ENCODE measurements around the gene SYT8. TPM values are rescaled to one million over a fixed set of nuclear protein-coding genes. Genes with fewer than 3 reads are reported as not detected.

Gene SYT8
- not detected for total RNA-seq
- long read RNA-seq: 0 reads

DNA sequence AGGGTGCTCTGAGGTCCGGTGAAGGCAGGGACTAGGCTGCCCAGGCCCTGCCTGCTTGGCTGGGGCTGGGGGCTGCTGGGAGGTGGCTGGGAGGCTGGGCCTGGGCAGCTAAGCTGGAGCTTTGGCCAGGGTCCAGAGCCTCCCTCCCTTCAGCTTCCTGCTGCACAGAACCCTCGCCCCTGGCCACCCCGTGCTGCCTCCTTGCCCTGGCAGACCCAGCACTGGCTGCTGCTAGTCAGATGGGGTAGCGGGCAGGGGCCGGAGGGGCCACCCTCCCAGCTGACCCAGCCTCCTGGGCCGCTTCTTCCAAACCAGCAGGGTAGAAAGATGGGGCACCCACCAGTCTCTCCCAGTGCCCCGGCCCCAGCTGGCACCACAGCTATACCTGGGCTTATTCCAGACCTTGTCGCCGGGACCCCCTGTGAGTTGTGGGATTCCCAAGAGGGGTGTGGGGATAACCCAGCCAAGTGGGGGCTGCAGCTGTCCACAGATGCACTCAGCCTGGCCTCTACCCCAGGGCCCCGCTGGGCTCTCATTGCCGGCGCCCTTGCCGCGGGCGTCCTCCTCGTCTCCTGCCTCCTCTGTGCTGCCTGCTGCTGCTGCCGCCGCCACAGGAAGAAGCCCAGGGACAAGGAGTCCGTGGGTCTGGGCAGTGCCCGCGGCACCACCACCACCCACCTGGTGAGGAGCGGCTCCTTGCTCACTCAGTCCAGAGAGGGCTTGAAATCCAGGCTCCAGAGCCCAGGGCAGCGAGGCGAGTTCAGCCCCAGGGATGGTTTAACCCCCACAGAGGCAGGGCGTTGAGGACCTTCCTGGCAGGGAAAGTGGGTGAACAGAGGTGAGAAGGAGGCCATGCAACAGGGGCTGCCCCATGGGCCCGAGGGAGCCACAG is at the start of gene SYT8:
TSS of gene SYT8 (plus strand) at position 212 of the 892 bp plus-strand sequence. CDS start at position 328, 116 bp downstream.
- H3K4me1 ChIP-seq: peaks cover 32% of the 10 kb centered on the region
- no peak within 1 kb of the TSS for H3K27ac ChIP-seq (replicated peaks)
- H3K4me3 ChIP-seq: no peak within 1 kb of the TSS
- H3K27me3 ChIP-seq (ENCODE audit: low read depth): peaks cover 22% of the 10 kb centered on the region
- no peaks in the 10 kb centered on the region for H3K36me3 ChIP-seq
- TF ChIP-seq, protein P1, sequence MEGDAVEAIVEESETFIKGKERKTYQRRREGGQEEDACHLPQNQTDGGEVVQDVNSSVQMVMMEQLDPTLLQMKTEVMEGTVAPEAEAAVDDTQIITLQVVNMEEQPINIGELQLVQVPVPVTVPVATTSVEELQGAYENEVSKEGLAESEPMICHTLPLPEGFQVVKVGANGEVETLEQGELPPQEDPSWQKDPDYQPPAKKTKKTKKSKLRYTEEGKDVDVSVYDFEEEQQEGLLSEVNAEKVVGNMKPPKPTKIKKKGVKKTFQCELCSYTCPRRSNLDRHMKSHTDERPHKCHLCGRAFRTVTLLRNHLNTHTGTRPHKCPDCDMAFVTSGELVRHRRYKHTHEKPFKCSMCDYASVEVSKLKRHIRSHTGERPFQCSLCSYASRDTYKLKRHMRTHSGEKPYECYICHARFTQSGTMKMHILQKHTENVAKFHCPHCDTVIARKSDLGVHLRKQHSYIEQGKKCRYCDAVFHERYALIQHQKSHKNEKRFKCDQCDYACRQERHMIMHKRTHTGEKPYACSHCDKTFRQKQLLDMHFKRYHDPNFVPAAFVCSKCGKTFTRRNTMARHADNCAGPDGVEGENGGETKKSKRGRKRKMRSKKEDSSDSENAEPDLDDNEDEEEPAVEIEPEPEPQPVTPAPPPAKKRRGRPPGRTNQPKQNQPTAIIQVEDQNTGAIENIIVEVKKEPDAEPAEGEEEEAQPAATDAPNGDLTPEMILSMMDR (IDR thresholded peaks at IDR 0.05; ENCODE audit: borderline replicate concordance): no peak
- intact Hi-C loops (cut with micrococcal nuclease): loop anchor here (5.0 kb wide), 1 partner anchor 317 kb away; no protein-coding TSS in a partner anchor
- DNase-seq: no peak
- no peaks in the 10 kb centered on the region for H3K9me3 ChIP-seq (replicated peaks)

DNA sequence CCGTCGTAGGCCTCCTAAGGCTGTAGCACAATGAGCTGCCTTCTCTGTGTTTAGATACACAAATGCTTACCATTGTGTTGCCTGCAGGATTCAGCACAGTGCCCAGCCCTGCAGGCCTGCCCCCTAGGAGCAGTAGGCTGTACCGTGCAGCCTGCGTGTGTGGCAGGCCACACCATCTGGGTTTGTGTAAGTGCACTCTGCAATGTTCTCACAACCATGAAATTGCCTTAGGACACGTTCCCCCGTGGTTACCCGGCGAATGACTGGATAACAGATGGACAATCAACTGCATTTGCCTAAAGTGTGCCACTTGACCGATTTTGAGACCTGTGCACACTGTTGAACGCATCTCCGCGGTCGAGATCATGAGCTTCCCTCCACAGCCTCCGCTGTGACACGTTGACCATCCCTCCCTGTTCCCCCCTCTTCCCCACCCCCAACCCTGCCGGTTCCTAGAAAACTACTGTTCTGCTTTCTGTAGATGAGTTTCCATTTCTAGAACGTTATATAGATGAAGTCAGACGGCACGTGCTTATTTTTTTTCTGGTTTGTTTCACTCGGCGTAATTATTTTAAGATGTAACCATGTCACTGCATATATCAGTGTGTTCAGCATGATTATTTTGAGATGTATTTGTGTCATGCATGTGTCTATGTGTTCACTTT is 48.9 kb upstream of the SYT8 start:
- H3K36me3 ChIP-seq: no peaks in the 10 kb centered on the region
- no peak overlapping the region for H3K4me3 ChIP-seq
- intact Hi-C loops (cut with micrococcal nuclease): no loop called here
- no peaks in the 10 kb centered on the region for H3K4me1 ChIP-seq
- DNase-seq: no peak
- TF ChIP-seq, protein P1 (IDR thresholded peaks at IDR 0.05; ENCODE audit: borderline replicate concordance): no peak
- H3K27ac ChIP-seq (replicated peaks): no peak overlapping the region
- H3K9me3 ChIP-seq (replicated peaks): peaks cover 6% of the 10 kb centered on the region
- peaks cover 6% of the 10 kb centered on the region for H3K27me3 ChIP-seq (ENCODE audit: low read depth)

DNA sequence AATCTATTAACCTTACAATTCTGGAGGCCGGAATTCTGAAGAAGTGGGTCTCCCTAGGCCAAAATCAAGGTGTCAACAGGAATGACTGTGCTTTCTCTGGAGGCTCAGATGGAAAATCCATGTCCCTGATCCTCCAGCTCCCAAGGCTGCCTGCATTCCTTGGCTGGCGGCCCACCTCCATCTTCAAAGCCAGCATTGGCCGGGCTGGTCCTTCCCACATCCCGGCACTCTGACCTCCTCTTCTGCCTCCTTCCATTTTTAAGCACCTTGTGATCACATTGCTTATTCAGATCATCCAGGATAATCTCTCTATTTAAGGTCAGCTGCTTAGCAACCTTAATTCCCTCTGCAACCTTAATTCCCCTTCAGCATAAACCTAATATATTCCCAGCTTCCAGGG is 48.3 kb upstream of the SYT8 start:
- H3K4me1 ChIP-seq: no peaks in the 10 kb centered on the region
- peaks cover 9% of the 10 kb centered on the region for H3K27me3 ChIP-seq (ENCODE audit: low read depth)
- no peak for DNase-seq
- TF ChIP-seq, protein P1 (IDR thresholded peaks at IDR 0.05; ENCODE audit: borderline replicate concordance): no peak
- intact Hi-C loops (cut with micrococcal nuclease): no loop called here
- H3K27ac ChIP-seq (replicated peaks): no peak overlapping the region
- no peaks in the 10 kb centered on the region for H3K36me3 ChIP-seq
- H3K4me3 ChIP-seq: no peak overlapping the region
- peaks cover 6% of the 10 kb centered on the region for H3K9me3 ChIP-seq (replicated peaks)

DNA sequence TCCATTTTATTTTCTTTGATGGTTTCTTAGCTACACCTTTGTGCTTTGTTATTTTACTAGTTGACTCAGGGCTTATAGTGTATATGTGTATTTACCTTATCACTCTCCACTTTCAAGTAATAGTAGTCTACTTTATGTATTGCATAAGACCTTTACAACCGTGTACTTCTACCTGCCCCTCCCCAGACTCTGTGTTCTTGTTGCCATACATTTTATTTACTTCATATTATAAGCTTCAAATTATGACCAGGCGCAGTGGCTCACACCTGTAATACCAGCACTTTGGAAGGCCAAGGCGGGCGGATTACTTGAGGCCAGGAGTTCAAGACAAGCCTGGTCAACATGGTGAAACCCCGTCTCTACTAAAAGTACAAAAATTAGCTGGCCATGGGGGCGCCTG is 42.9 kb upstream of the SYT8 start:
- no peak overlapping the region for H3K27ac ChIP-seq (replicated peaks)
- intact Hi-C loops (cut with micrococcal nuclease): no loop called here
- DNase-seq: no peak
- no peaks in the 10 kb centered on the region for H3K36me3 ChIP-seq
- H3K4me1 ChIP-seq: no peaks in the 10 kb centered on the region
- peaks cover 54% of the 10 kb centered on the region for H3K27me3 ChIP-seq (ENCODE audit: low read depth)
- H3K9me3 ChIP-seq (replicated peaks): peaks cover 6% of the 10 kb centered on the region
- TF ChIP-seq, protein P1 (IDR thresholded peaks at IDR 0.05; ENCODE audit: borderline replicate concordance): no peak
- no peak overlapping the region for H3K4me3 ChIP-seq

GRCh38 chr11:1792461-1792860 is 42.3 kb upstream of the SYT8 start:
- peaks cover 60% of the 10 kb centered on the region for H3K27me3 ChIP-seq (ENCODE audit: low read depth)
- intact Hi-C loops (cut with micrococcal nuclease): no loop called here

More at GRCh38 chr11:1792461-1792860, 42.3 kb upstream of the SYT8 start:
- H3K36me3 ChIP-seq: no peaks in the 10 kb centered on the region
- TF ChIP-seq, protein P1 (IDR thresholded peaks at IDR 0.05; ENCODE audit: borderline replicate concordance): no peak
- no peaks in the 10 kb centered on the region for H3K4me1 ChIP-seq
- no peak for DNase-seq
- peaks cover 6% of the 10 kb centered on the region for H3K9me3 ChIP-seq (replicated peaks)
- H3K4me3 ChIP-seq: no peak overlapping the region
- H3K27ac ChIP-seq (replicated peaks): no peak overlapping the region

All from left ventricle myocardium inferior (tissue), 1 donor.